ENCODE data around the gene LILRA6.

Gene LILRA6

GRCh38 chr19:54204767-54205468 lies 37.7 kb downstream of the LILRA6 start:
- Histone ChIP-seq H3K4me3 (ENCODE audit: low read depth, low read length) (no peak overlapping the region), H3K27me3 (ENCODE audit: control insufficient read depth, insufficient read depth, low read length) (no peaks in the 10 kb centered on the region), H3K4me2 (ENCODE audit: low read length) (no peak overlapping the region), H3K36me3 (ENCODE audit: control insufficient read depth, insufficient read depth, low read length) (no peaks in the 10 kb centered on the region), H3K9me3 (ENCODE audit: control insufficient read depth, low read length) (no peaks in the 10 kb centered on the region), H3K79me2 (peaks cover 51% of the 10 kb centered on the region), H3K9ac (no peak overlapping the region), H2AFZ (no peak overlapping the region), H3K27ac (no peak overlapping the region), H3K4me1 (peaks cover 13% of the 10 kb centered on the region)
- TF ChIP-seq CTCF (IDR thresholded peaks at IDR 0.05) = no peak

GRCh38 chr19:54203151-54203611 lies 39.4 kb downstream of the LILRA6 start:
- TF ChIP-seq CTCF (IDR thresholded peaks at IDR 0.05) = no peak
- no peaks in the 10 kb centered on the region for H3K27me3 ChIP-seq (ENCODE audit: control insufficient read depth, insufficient read depth, low read length)
- H3K9ac ChIP-seq = no peak overlapping the region
- H3K79me2 ChIP-seq = peaks cover 48% of the 10 kb centered on the region
- H3K4me2 ChIP-seq (ENCODE audit: low read length) = no peak overlapping the region
- H3K9me3 ChIP-seq (ENCODE audit: control insufficient read depth, low read length) = no peaks in the 10 kb centered on the region
- peaks cover 13% of the 10 kb centered on the region for H3K4me1 ChIP-seq
- no peaks in the 10 kb centered on the region for H3K36me3 ChIP-seq (ENCODE audit: control insufficient read depth, insufficient read depth, low read length)
- H3K4me3 ChIP-seq (ENCODE audit: low read depth, low read length) = no peak overlapping the region
- H2AFZ ChIP-seq = no peak overlapping the region
- no peak overlapping the region for H3K27ac ChIP-seq

GRCh38 chr19:54201980-54202379 lies 40.6 kb downstream of the LILRA6 start:
- no peak for TF ChIP-seq CTCF (IDR thresholded peaks at IDR 0.05)
- no peaks in the 10 kb centered on the region for H3K9me3 ChIP-seq (ENCODE audit: control insufficient read depth, low read length)
- H3K27me3 ChIP-seq (ENCODE audit: control insufficient read depth, insufficient read depth, low read length) = no peaks in the 10 kb centered on the region
- H3K9ac ChIP-seq = no peak overlapping the region
- peaks cover 45% of the 10 kb centered on the region for H3K79me2 ChIP-seq
- H3K4me2 ChIP-seq (ENCODE audit: low read length) = peak overlapping the region; percentile 77
- no peaks in the 10 kb centered on the region for H3K36me3 ChIP-seq (ENCODE audit: control insufficient read depth, insufficient read depth, low read length)
- H3K4me3 ChIP-seq (ENCODE audit: low read depth, low read length) = peak overlapping the region; percentile 74
- peaks cover 13% of the 10 kb centered on the region for H3K4me1 ChIP-seq
- no peak overlapping the region for H3K27ac ChIP-seq
- H2AFZ ChIP-seq = no peak overlapping the region

- H2AFZ ChIP-seq = peak overlapping the region; percentile 93
- H3K36me3 ChIP-seq (ENCODE audit: control insufficient read depth, insufficient read depth, low read length) = no peaks in the 10 kb centered on the region
- peaks cover 13% of the 10 kb centered on the region for H3K4me1 ChIP-seq
- peaks cover 42% of the 10 kb centered on the region for H3K79me2 ChIP-seq
- H3K4me3 ChIP-seq (ENCODE audit: low read depth, low read length) = peak overlapping the region; percentile 74
- H3K27ac ChIP-seq = peak overlapping the region; percentile 95
- no peaks in the 10 kb centered on the region for H3K27me3 ChIP-seq (ENCODE audit: control insufficient read depth, insufficient read depth, low read length)
- H3K4me2 ChIP-seq (ENCODE audit: low read length) = peak overlapping the region; percentile 77
- H3K9ac ChIP-seq = peak overlapping the region; percentile 21
- no peak for TF ChIP-seq CTCF (IDR thresholded peaks at IDR 0.05)
- no peaks in the 10 kb centered on the region for H3K9me3 ChIP-seq (ENCODE audit: control insufficient read depth, low read length)
Observed at GRCh38 chr19:54201172-54201701, 41.4 kb downstream of the LILRA6 start.

GRCh38 chr19:54199401-54199800 lies 43.2 kb downstream of the LILRA6 start:
- H3K9me3 ChIP-seq (ENCODE audit: control insufficient read depth, low read length) = no peaks in the 10 kb centered on the region
- peaks cover 32% of the 10 kb centered on the region for H3K79me2 ChIP-seq
- no peak overlapping the region for H3K4me3 ChIP-seq (ENCODE audit: low read depth, low read length)
- no peak overlapping the region for H3K27ac ChIP-seq
- H2AFZ ChIP-seq = no peak overlapping the region
- TF ChIP-seq CTCF (IDR thresholded peaks at IDR 0.05) = no peak
- H3K4me1 ChIP-seq = peaks cover 6% of the 10 kb centered on the region
- H3K27me3 ChIP-seq (ENCODE audit: control insufficient read depth, insufficient read depth, low read length) = no peaks in the 10 kb centered on the region
- H3K9ac ChIP-seq = no peak overlapping the region
- no peak overlapping the region for H3K4me2 ChIP-seq (ENCODE audit: low read length)
- H3K36me3 ChIP-seq (ENCODE audit: control insufficient read depth, insufficient read depth, low read length) = no peaks in the 10 kb centered on the region

Measured in parathyroid adenoma (tissue), 2 donors.